HL-60 (cell line): ENCODE data around the gene EDRF1.

Experiments used
- CTCF ChIP-seq: IDR thresholded peaks from one replicate; pipeline ENCODE4 v1.5.1; 2011; ENCODE audit warnings: low read length, control low read depth, inconsistent platforms; ENCODE audit not compliant: insufficient read depth
- GABPA ChIP-seq: IDR thresholded peaks from 2 replicates; pipeline ENCODE4 v1.6.1; 2012; ENCODE audit warnings: low read depth
- POLR2AphosphoS5 ChIP-seq: IDR thresholded peaks from 2 replicates; pipeline ENCODE4 v1.6.1; 2012; ENCODE audit warnings: low read depth
- REST ChIP-seq: IDR thresholded peaks from 2 replicates; pipeline ENCODE4 v1.6.1; 2012; ENCODE audit warnings: low read depth; ENCODE audit not compliant: insufficient replicate concordance
- SPI1 ChIP-seq: IDR thresholded peaks from 2 replicates; pipeline ENCODE4 v1.6.1; 2012; ENCODE audit warnings: low read depth, mild to moderate bottlenecking, borderline replicate concordance

GRCh38 chr10:125795637-125796190 is 76.2 kb downstream of the EDRF1 start:
- TF ChIP-seq CTCF (no peak), POLR2AphosphoS5 (no peak), REST (no peak), SPI1 (0 out of 2 replicates have a peak, but pooled peaks have one; percentile 3), GABPA (no peak)
